SU-DHL-6 (cell line): ENCODE results near the gene FOXF1.

ENCODE experiments used
- H2AFZ ChIP-seq: fragments of 200-600 bp; sonication (generic); 2 replicates; pipeline ENCODE4 v1.6.1; 2014; ENCODE audit warnings: low read depth, mild to moderate bottlenecking, moderate library complexity, mixed read lengths, antibody characterized with exemption, low read length; ENCODE audit not compliant: severe bottlenecking
- H3F3A ChIP-seq: fragments of 200-600 bp; shearing (Covaris generic); 2 replicates; pipeline ENCODE4 v1.6.0; 2016; ENCODE audit warnings: antibody characterized with exemption, mild to moderate bottlenecking; ENCODE audit not compliant: insufficient read depth
- H3K27ac ChIP-seq: fragments of 200-600 bp; sonication (generic); 2 replicates; pipeline ENCODE4 v1.5.1; 2016; ENCODE audit warnings: low read depth, mild to moderate bottlenecking, low read length, moderate library complexity, mixed read lengths
- H3K27me3 ChIP-seq: fragments of 200-600 bp; sonication (generic), shearing (Covaris generic); 2 replicates; pipeline ENCODE4 v1.6.0; 2014; ENCODE audit warnings: mild to moderate bottlenecking, low read length
- H3K36me3 ChIP-seq: fragments of 200-600 bp; sonication (generic); 2 replicates; pipeline ENCODE4 v1.6.1; 2014; ENCODE audit warnings: mild to moderate bottlenecking, low read length, mixed read lengths
- H3K4me2 ChIP-seq: fragments of 300-600, 200-600 bp; shearing (Covaris generic), sonication (generic); 2 replicates; pipeline ENCODE4 v1.6.0; 2014; ENCODE audit warnings: low read length, low read depth, mild to moderate bottlenecking; ENCODE audit not compliant: poor library complexity, severe bottlenecking
- H3K4me3 ChIP-seq: fragments of 200-600 bp; sonication (generic); 2 replicates; pipeline ENCODE4 v1.5.1; 2014; ENCODE audit warnings: antibody characterized with exemption, low read length, mild to moderate bottlenecking, mixed read lengths; ENCODE audit not compliant: insufficient read depth, poor library complexity, severe bottlenecking
- H3K79me2 ChIP-seq: fragments of 200-600 bp; sonication (generic); 2 replicates; pipeline ENCODE4 v1.6.1; 2014; ENCODE audit warnings: mild to moderate bottlenecking, low read length, moderate library complexity; ENCODE audit not compliant: insufficient read depth
- H3K9ac ChIP-seq: fragments of 200-600 bp; sonication (generic); 2 replicates; pipeline ENCODE4 v1.7.0; 2014; ENCODE audit warnings: mild to moderate bottlenecking, low read length
- H3K9me2 ChIP-seq: fragments of 200-600 bp; sonication (generic); replicated peaks from 2 replicates; pipeline ENCODE4 v1.6.1; 2014; ENCODE audit warnings: low read length; ENCODE audit not compliant: insufficient read depth
- H3K9me3 ChIP-seq: fragments of 200-600 bp; sonication (generic); 2 replicates; pipeline ENCODE4 v1.6.1; 2014; ENCODE audit warnings: low read length, mixed read lengths; ENCODE audit not compliant: insufficient read depth
- H4K20me1 ChIP-seq: fragments of 200-600 bp; sonication (generic); 2 replicates; pipeline ENCODE4 v1.6.1; 2014; ENCODE audit warnings: low read depth, mild to moderate bottlenecking, antibody characterized with exemption, low read length, moderate library complexity, mixed read lengths
- CTCF ChIP-seq: fragments of 200-600 bp; sonication (generic); IDR thresholded peaks from one replicate; pipeline ENCODE4 v1.5.1; 2017; ENCODE audit warnings: antibody characterized with exemption, mild to moderate bottlenecking, low read length, moderate library complexity; ENCODE audit not compliant: insufficient read depth, poor library complexity, severe bottlenecking
- EZH2phosphoT487 ChIP-seq: fragments of 200-600 bp; sonication (generic), shearing (Covaris generic); conservative IDR thresholded peaks from 2 replicates; pipeline ENCODE4 v1.6.1; 2018; ENCODE audit warnings: mild to moderate bottlenecking, antibody characterized with exemption, low read length, moderate library complexity, mixed read lengths

FOXF1 gene

GRCh38 chr16:86479419-86479818 lies 30.9 kb upstream of the FOXF1 start:
- Histone ChIP-seq H3K9ac (no peak overlapping the region), H3K36me3 (no peaks in the 10 kb centered on the region), H3K79me2 (no peaks in the 10 kb centered on the region), H3K9me3 (no peaks in the 10 kb centered on the region), H3K4me2 (no peak overlapping the region), H3K27me3 (no peaks in the 10 kb centered on the region), H3K9me2 (no peaks in the 10 kb centered on the region), H3K4me3 (no peak overlapping the region), H3F3A (no peaks in the 10 kb centered on the region), H4K20me1 (no peaks in the 10 kb centered on the region), H3K27ac (no peak overlapping the region), H2AFZ (no peak overlapping the region)
- TF ChIP-seq EZH2phosphoT487 (no peak), CTCF (no peak)

GRCh38 chr16:86480444-86480843 lies 29.9 kb upstream of the FOXF1 start:
- H3F3A ChIP-seq = no peaks in the 10 kb centered on the region
- no peak overlapping the region for H3K27ac ChIP-seq
- no peak overlapping the region for H3K9ac ChIP-seq
- no peaks in the 10 kb centered on the region for H3K79me2 ChIP-seq
- H3K27me3 ChIP-seq = no peaks in the 10 kb centered on the region
- H3K4me3 ChIP-seq = no peak overlapping the region
- H3K9me2 ChIP-seq = no peaks in the 10 kb centered on the region
- no peaks in the 10 kb centered on the region for H3K9me3 ChIP-seq
- H4K20me1 ChIP-seq = no peaks in the 10 kb centered on the region
- TF ChIP-seq CTCF (no peak), EZH2phosphoT487 (no peak)
- no peak overlapping the region for H2AFZ ChIP-seq
- no peaks in the 10 kb centered on the region for H3K36me3 ChIP-seq
- H3K4me2 ChIP-seq = no peak overlapping the region

GRCh38 chr16:86481607-86482006 lies 28.7 kb upstream of the FOXF1 start:
- no peaks in the 10 kb centered on the region for H3K36me3 ChIP-seq
- no peak overlapping the region for H3K27ac ChIP-seq
- no peaks in the 10 kb centered on the region for H3K27me3 ChIP-seq
- no peak overlapping the region for H3K4me2 ChIP-seq
- TF ChIP-seq CTCF = no peak
- no peaks in the 10 kb centered on the region for H3K9me3 ChIP-seq
- H4K20me1 ChIP-seq = no peaks in the 10 kb centered on the region
- no peak overlapping the region for H2AFZ ChIP-seq
- no peaks in the 10 kb centered on the region for H3K9me2 ChIP-seq
- H3F3A ChIP-seq = no peaks in the 10 kb centered on the region
- no peak overlapping the region for H3K4me3 ChIP-seq
- H3K9ac ChIP-seq = no peak overlapping the region
- no peaks in the 10 kb centered on the region for H3K79me2 ChIP-seq

- Histone ChIP-seq H3K9ac (no peak overlapping the region), H3K9me2 (no peaks in the 10 kb centered on the region), H3K27me3 (no peaks in the 10 kb centered on the region), H3K4me3 (no peak overlapping the region), H3K36me3 (no peaks in the 10 kb centered on the region), H3F3A (no peaks in the 10 kb centered on the region), H4K20me1 (no peaks in the 10 kb centered on the region), H3K79me2 (no peaks in the 10 kb centered on the region), H3K4me2 (no peak overlapping the region), H3K9me3 (no peaks in the 10 kb centered on the region), H2AFZ (no peak overlapping the region), H3K27ac (no peak overlapping the region)
- TF ChIP-seq CTCF (no peak), EZH2phosphoT487 (no peak)
These were observed 26.1 kb upstream of the FOXF1 start for GRCh38 chr16:86484240-86484639.
